ENCODE measurements around the gene CDK6. TPM values are rescaled to one million over a fixed set of nuclear protein-coding genes. Genes with fewer than 3 reads are reported as not detected.

CDK6 gene
- total and polyA plus RNA-seq, 2 experiments from 2014 or later, result 7.4 to 23.7 TPM

GRCh38 chr7:92709150-92709549, 127.2 kb downstream of the CDK6 start (continued):
- TF ChIP-seq CTCF (conservative IDR thresholded peaks at IDR 0.05; ENCODE audit: low read depth in 2 of 2) (no peak), POLR2AphosphoS5 (IDR thresholded peaks at IDR 0.05; ENCODE audit: low read depth) (no peak), JUNB (IDR thresholded peaks at IDR 0.05; ENCODE audit: unreplicated experiment) (no peak)
- TF ChIP-seq, protein P1, sequence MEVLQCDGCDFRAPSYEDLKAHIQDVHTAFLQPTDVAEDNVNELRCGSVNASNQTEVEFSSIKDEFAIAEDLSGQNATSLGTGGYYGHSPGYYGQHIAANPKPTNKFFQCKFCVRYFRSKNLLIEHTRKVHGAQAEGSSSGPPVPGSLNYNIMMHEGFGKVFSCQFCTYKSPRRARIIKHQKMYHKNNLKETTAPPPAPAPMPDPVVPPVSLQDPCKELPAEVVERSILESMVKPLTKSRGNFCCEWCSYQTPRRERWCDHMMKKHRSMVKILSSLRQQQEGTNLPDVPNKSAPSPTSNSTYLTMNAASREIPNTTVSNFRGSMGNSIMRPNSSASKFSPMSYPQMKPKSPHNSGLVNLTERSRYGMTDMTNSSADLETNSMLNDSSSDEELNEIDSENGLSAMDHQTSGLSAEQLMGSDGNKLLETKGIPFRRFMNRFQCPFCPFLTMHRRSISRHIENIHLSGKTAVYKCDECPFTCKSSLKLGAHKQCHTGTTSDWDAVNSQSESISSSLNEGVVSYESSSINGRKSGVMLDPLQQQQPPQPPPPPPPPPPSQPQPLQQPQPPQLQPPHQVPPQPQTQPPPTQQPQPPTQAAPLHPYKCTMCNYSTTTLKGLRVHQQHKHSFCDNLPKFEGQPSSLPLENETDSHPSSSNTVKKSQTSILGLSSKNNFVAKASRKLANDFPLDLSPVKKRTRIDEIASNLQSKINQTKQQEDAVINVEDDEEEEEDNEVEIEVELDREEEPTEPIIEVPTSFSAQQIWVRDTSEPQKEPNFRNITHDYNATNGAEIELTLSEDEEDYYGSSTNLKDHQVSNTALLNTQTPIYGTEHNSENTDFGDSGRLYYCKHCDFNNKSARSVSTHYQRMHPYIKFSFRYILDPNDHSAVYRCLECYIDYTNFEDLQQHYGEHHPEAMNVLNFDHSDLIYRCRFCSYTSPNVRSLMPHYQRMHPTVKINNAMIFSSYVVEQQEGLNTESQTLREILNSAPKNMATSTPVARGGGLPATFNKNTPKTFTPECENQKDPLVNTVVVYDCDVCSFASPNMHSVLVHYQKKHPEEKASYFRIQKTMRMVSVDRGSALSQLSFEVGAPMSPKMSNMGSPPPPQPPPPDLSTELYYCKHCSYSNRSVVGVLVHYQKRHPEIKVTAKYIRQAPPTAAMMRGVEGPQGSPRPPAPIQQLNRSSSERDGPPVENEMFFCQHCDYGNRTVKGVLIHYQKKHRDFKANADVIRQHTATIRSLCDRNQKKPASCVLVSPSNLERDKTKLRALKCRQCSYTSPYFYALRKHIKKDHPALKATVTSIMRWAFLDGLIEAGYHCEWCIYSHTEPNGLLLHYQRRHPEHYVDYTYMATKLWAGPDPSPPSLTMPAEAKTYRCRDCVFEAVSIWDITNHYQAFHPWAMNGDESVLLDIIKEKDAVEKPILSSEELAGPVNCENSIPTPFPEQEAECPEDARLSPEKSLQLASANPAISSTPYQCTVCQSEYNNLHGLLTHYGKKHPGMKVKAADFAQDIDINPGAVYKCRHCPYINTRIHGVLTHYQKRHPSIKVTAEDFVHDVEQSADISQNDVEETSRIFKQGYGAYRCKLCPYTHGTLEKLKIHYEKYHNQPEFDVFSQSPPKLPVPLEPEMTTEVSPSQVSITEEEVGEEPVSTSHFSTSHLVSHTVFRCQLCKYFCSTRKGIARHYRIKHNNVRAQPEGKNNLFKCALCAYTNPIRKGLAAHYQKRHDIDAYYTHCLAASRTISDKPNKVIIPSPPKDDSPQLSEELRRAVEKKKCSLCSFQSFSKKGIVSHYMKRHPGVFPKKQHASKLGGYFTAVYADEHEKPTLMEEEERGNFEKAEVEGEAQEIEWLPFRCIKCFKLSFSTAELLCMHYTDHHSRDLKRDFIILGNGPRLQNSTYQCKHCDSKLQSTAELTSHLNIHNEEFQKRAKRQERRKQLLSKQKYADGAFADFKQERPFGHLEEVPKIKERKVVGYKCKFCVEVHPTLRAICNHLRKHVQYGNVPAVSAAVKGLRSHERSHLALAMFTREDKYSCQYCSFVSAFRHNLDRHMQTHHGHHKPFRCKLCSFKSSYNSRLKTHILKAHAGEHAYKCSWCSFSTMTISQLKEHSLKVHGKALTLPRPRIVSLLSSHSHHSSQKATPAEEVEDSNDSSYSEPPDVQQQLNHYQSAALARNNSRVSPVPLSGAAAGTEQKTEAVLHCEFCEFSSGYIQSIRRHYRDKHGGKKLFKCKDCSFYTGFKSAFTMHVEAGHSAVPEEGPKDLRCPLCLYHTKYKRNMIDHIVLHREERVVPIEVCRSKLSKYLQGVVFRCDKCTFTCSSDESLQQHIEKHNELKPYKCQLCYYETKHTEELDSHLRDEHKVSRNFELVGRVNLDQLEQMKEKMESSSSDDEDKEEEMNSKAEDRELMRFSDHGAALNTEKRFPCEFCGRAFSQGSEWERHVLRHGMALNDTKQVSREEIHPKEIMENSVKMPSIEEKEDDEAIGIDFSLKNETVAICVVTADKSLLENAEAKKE (CRISPR knock-in tag; IDR thresholded peaks at IDR 0.05), result no peak

DNA sequence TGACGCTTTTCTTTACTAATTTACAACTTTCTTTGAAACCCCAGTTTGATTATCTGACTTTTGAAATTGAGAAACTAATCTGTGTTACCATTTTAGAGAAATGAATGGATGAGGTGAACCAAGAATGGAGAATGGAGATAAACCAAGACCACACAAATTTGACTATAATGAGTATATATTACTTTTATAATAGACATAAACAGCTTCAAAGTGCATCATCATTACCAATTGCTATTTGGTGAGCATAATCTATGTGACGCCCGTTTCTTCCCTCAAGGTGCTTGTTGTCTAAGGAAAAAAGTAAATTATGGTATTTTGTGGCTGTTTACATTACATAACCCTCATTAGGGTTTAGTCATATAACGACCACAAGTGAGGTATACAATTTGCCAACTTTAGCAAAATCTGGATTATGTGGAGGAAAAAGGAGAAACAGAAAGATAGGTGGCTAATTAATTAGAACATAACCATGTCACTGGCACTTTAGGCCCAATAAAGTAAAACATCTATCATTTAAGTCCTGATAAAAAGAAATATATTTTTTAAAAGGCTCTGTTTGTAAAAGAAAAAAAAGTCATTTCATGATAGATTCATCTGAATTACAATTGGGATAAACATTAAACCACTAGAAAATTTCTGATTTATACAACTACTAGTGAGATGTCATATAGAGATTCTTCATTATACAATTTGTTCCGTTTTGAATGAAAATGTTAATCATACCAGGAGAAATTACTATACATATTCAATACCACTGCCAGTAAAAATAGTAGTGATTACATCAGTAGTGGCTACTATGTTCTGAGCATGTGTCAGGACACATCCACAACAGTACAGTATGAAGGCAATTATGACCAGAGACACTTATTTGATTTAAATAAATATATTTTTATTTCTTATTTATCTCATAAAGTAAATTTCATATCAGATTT, 128.0 kb downstream of the CDK6 start:
- peaks cover 3% of the 10 kb centered on the region for H3K4me1 Mint-ChIP-seq
- Histone ChIP-seq H3F3A (replicated peaks; ENCODE audit: low read depth) (no peaks in the 10 kb centered on the region), H3K4me2 (no peak overlapping the region), H3K9me2 (ENCODE audit: insufficient read depth) (no peaks in the 10 kb centered on the region; the same call in 1 of the 2 replicates), H3K27ac (ENCODE audit: low read depth) (no peak overlapping the region), H3K79me2 (replicated peaks; ENCODE audit: insufficient read depth) (no peaks in the 10 kb centered on the region), H3K4me3 (no peak overlapping the region), H2AFZ (no peak overlapping the region), H3K36me3 (ENCODE audit: insufficient read depth) (no peaks in the 10 kb centered on the region), H4K20me1 (replicated peaks; ENCODE audit: insufficient read depth) (no peaks in the 10 kb centered on the region), H3K4me1 (ENCODE audit: insufficient read depth) (no peaks in the 10 kb centered on the region), H3K27me3 (ENCODE audit: insufficient read depth) (no peaks in the 10 kb centered on the region)
- peaks cover 3% of the 10 kb centered on the region; the same call in 1 of the 3 replicates for H3K9me3 Mint-ChIP-seq
- H3K4me3 Mint-ChIP-seq, result no peak overlapping the region
- H3K36me3 Mint-ChIP-seq (ENCODE audit: low read depth), result peaks cover 7% of the 10 kb centered on the region; the same call in 1 of the 3 replicates
- H3K27me3 Mint-ChIP-seq (ENCODE audit: insufficient read depth, low read depth, poor library complexity), result no peaks in the 10 kb centered on the region
- ATAC-seq (no peak), DNase-seq (ENCODE audit: low spot score) (no peak)
- no peak overlapping the region for H3K27ac Mint-ChIP-seq
- TF ChIP-seq, protein P1 (CRISPR knock-in tag; IDR thresholded peaks at IDR 0.05), result no peak
- TF ChIP-seq ZNF114 (CRISPR knock-in tag; IDR thresholded peaks at IDR 0.05), result no peak
- TF ChIP-seq ZNF331 (CRISPR knock-in tag; IDR thresholded peaks at IDR 0.05; ENCODE audit: low read depth), result no peak
